Colonic mucosa (tissue), 4 donors: Measurements from ENCODE around the gene GRIP1. TPM values are rescaled to one million over a fixed set of nuclear protein-coding genes. Genes with fewer than 3 reads are reported as not detected.

ENCODE experiments used
- DNase-seq: peaks from one replicate; pipeline ENCODE4 v3.0.0-alpha.2; 2020
- H3K27ac ChIP-seq: fragments of 200-600 bp; one replicate; pipeline ENCODE4 v1.8.0; 2021
- H3K27me3 ChIP-seq: fragments of 200-600 bp; one replicate; pipeline ENCODE4 v1.8.0; 2021
- H3K36me3 ChIP-seq: fragments of 200-600 bp; one replicate; pipeline ENCODE4 v1.8.0; 2021
- H3K4me1 ChIP-seq: fragments of 200-600 bp; one replicate; pipeline ENCODE4 v1.8.0; 2021; ENCODE audit warnings: mild to moderate bottlenecking
- H3K4me3 ChIP-seq: fragments of 200-600 bp; one replicate; pipeline ENCODE4 v1.8.0; 2021
- H3K9ac ChIP-seq, 2 donors: one replicate each; pipeline ENCODE4 v1.7.0; 2013; ENCODE audit warnings: control low read depth in 2 of 2, low read depth in 2 of 2, low read length in 2 of 2
- H3K9me3 ChIP-seq: fragments of 200-600 bp; one replicate; pipeline ENCODE4 v1.8.0; 2021
- CTCF ChIP-seq: fragments of 200-600 bp; IDR thresholded peaks from one replicate; pipeline ENCODE4 v1.8.0; 2022; ENCODE audit warnings: antibody characterized with exemption, mild to moderate bottlenecking
- intact Hi-C: fragments of 100-400 bp; cut with DNase I; formaldehyde crosslinking; loops from one replicate; pipeline ENCODE4 v1.14.1; 2022
- total RNA-seq, 2 donors: library from RNA; stranded (reverse); fragmentation: NEBNext Ultra II Directional in 1 of 2; extraction: Animal tissue kit (Norgen Biotek cat#: 25700) in 1 of 2; gene quantifications; one replicate each; pipeline ENCODE4 v1.2.1, GENCODE V29; 2021
- donor health status: healthy.
- donor health status: DM: no; HTN: no; CAD: no.
- donor health status: DM: no; HTN: no; CAD: no.

Gene GRIP1
- total RNA-seq, 2 donors from 2014 or later, result 3.7 to 6.2 TPM

GRCh38 chr12:66563220-66563619 is 115.7 kb downstream of the GRIP1 start:
- H3K9ac ChIP-seq, result no peak overlapping the region
- H3K4me3 ChIP-seq, result no peak overlapping the region
- DNase-seq, result no peak
- no peak for TF ChIP-seq CTCF
- H3K27ac ChIP-seq, result no peak overlapping the region
- H3K27me3 ChIP-seq, result no peaks in the 10 kb centered on the region
- H3K4me1 ChIP-seq, result no peaks in the 10 kb centered on the region
- H3K9me3 ChIP-seq, result no peaks in the 10 kb centered on the region
- intact Hi-C loops, result no loop called here
- H3K36me3 ChIP-seq, result no peaks in the 10 kb centered on the region

- H3K9me3 ChIP-seq, result no peaks in the 10 kb centered on the region
- no peak overlapping the region for H3K27ac ChIP-seq
- H3K4me1 ChIP-seq, result no peaks in the 10 kb centered on the region
- DNase-seq, result no peak
- intact Hi-C loops, result no loop called here
- no peak for TF ChIP-seq CTCF
- no peak overlapping the region for H3K4me3 ChIP-seq
- no peaks in the 10 kb centered on the region for H3K27me3 ChIP-seq
- H3K9ac ChIP-seq, result no peak overlapping the region
- H3K36me3 ChIP-seq, result no peaks in the 10 kb centered on the region
Observed at GRCh38 chr12:66555113-66555512, 123.8 kb downstream of the GRIP1 start.

GRCh38 chr12:66552716-66553115 is 126.2 kb downstream of the GRIP1 start:
- intact Hi-C loops, result no loop called here
- no peak overlapping the region for H3K27ac ChIP-seq
- no peaks in the 10 kb centered on the region for H3K36me3 ChIP-seq
- H3K27me3 ChIP-seq, result no peaks in the 10 kb centered on the region
- no peak overlapping the region for H3K9ac ChIP-seq
- H3K4me1 ChIP-seq, result no peaks in the 10 kb centered on the region
- no peak for TF ChIP-seq CTCF
- DNase-seq, result no peak
- H3K9me3 ChIP-seq, result no peaks in the 10 kb centered on the region
- H3K4me3 ChIP-seq, result no peak overlapping the region

- intact Hi-C loops, result no loop called here
- no peaks in the 10 kb centered on the region for H3K27me3 ChIP-seq
Observed at GRCh38 chr12:66550626-66551025, 128.2 kb downstream of the GRIP1 start.

GRCh38 chr12:66549050-66549389 is 129.9 kb downstream of the GRIP1 start:
- TF ChIP-seq CTCF, result no peak
- intact Hi-C loops, result no loop called here
- no peak overlapping the region for H3K4me3 ChIP-seq
- H3K9ac ChIP-seq, result no peak overlapping the region
- no peak overlapping the region for H3K27ac ChIP-seq
- H3K4me1 ChIP-seq, result no peaks in the 10 kb centered on the region
- no peak for DNase-seq
- H3K27me3 ChIP-seq, result no peaks in the 10 kb centered on the region
- no peaks in the 10 kb centered on the region for H3K36me3 ChIP-seq
- H3K9me3 ChIP-seq, result no peaks in the 10 kb centered on the region

More at GRCh38 chr12:66550626-66551025, 128.2 kb downstream of the GRIP1 start:
- H3K9ac ChIP-seq, result no peak overlapping the region
- no peak overlapping the region for H3K27ac ChIP-seq
- no peaks in the 10 kb centered on the region for H3K4me1 ChIP-seq
- H3K9me3 ChIP-seq, result no peaks in the 10 kb centered on the region
- H3K36me3 ChIP-seq, result no peaks in the 10 kb centered on the region
- H3K4me3 ChIP-seq, result no peak overlapping the region
- TF ChIP-seq CTCF, result no peak
- no peak for DNase-seq
